Measurements from ENCODE around the gene ZSCAN26. TPM values are rescaled to one million over a fixed set of nuclear protein-coding genes. Genes with fewer than 3 reads are reported as not detected.

ZSCAN26 gene
- total and polyA plus RNA-seq, 2 donors from 2014 or later: 11.8 to 17.2 TPM

GRCh38 chr6:28226460-28226859, 40.5 kb upstream of the ZSCAN26 start:
- Histone ChIP-seq H3K4me3 (ENCODE audit: low read length in 3 of 3) (peak overlapping the region in 1 of 3 donors; percentile 81), H3K9me3 (ENCODE audit: control insufficient read depth in 2 of 3, insufficient read depth in 1 of 3, low read length in 3 of 3) (no peaks in the 10 kb centered on the region), H3K27me3 (ENCODE audit: control insufficient read depth, insufficient read depth, low read length) (peaks cover 5% of the 10 kb centered on the region), H3K27ac (ENCODE audit: low read depth in 2 of 2, low read length in 2 of 2) (no peak overlapping the region), H3K9ac (ENCODE audit: low read length in 3 of 3) (no peak overlapping the region), H3K36me3 (ENCODE audit: control insufficient read depth in 2 of 3, insufficient read depth in 3 of 3, low read length in 3 of 3) (peaks cover 11 to 25% (median 19%) of the 10 kb centered on the region in 3 donors), H3K4me1 (ENCODE audit: control insufficient read depth in 2 of 3, insufficient read depth in 2 of 3, low read depth in 1 of 3, low read length in 3 of 3) (no peaks in the 10 kb centered on the region)
- intact Hi-C loops (cut with DNase I): no loop called here
- DNase-seq: no peak
- no peak for TF ChIP-seq CTCF (IDR thresholded peaks at IDR 0.05; ENCODE audit: borderline replicate concordance, extremely low read depth, insufficient read depth)
- no peak for FAIRE-seq

DNA sequence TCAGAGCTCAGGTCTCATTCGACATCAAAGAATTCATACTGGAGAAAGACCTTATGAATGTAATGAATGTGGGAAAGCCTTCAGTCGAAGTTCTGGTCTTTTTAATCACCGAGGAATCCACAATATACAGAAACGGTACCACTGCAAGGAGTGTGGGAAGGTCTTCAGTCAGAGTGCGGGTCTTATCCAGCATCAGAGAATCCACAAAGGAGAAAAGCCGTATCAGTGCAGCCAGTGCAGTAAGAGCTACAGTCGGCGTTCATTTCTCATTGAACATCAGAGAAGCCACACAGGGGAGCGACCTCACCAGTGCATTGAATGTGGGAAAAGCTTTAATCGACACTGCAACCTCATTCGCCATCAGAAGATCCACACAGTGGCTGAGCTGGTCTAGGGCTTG, 34.2 kb upstream of the ZSCAN26 start:
- DNase-seq: no peak
- Histone ChIP-seq H3K36me3 (ENCODE audit: control insufficient read depth in 2 of 3, insufficient read depth in 3 of 3, low read length in 3 of 3) (peaks cover 13 to 33% (median 18%) of the 10 kb centered on the region in 3 donors), H3K27me3 (ENCODE audit: control insufficient read depth, insufficient read depth, low read length) (no peaks in the 10 kb centered on the region), H3K9ac (ENCODE audit: low read length in 3 of 3) (no peak overlapping the region), H3K9me3 (ENCODE audit: control insufficient read depth in 2 of 3, insufficient read depth in 1 of 3, low read length in 3 of 3) (no peaks in the 10 kb centered on the region), H3K4me1 (ENCODE audit: control insufficient read depth in 2 of 3, insufficient read depth in 2 of 3, low read depth in 1 of 3, low read length in 3 of 3) (no peaks in the 10 kb centered on the region), H3K27ac (ENCODE audit: low read depth in 2 of 2, low read length in 2 of 2) (no peak overlapping the region), H3K4me3 (ENCODE audit: low read length in 3 of 3) (no peak overlapping the region)
- FAIRE-seq: no peak
- intact Hi-C loops (cut with DNase I): no loop called here
- no peak for TF ChIP-seq CTCF (IDR thresholded peaks at IDR 0.05; ENCODE audit: borderline replicate concordance, extremely low read depth, insufficient read depth)

GRCh38 chr6:28235912-28236452, 31.0 kb upstream of the ZSCAN26 start:
- no peak for TF ChIP-seq CTCF (IDR thresholded peaks at IDR 0.05; ENCODE audit: borderline replicate concordance, extremely low read depth, insufficient read depth)
- peaks cover 3 to 11% (median 4%) of the 10 kb centered on the region in 3 donors for H3K36me3 ChIP-seq (ENCODE audit: control insufficient read depth in 2 of 3, insufficient read depth in 3 of 3, low read length in 3 of 3)
- DNase-seq: no peak
- intact Hi-C loops (cut with DNase I): no loop called here
- no peaks in the 10 kb centered on the region for H3K4me1 ChIP-seq (ENCODE audit: control insufficient read depth in 2 of 3, insufficient read depth in 2 of 3, low read depth in 1 of 3, low read length in 3 of 3)
- FAIRE-seq: no peak
- no peaks in the 10 kb centered on the region for H3K9me3 ChIP-seq (ENCODE audit: control insufficient read depth in 2 of 3, insufficient read depth in 1 of 3, low read length in 3 of 3)
- no peak overlapping the region for H3K27ac ChIP-seq (ENCODE audit: low read depth in 2 of 2, low read length in 2 of 2)
- H3K9ac ChIP-seq (ENCODE audit: low read length in 3 of 3): no peak overlapping the region
- H3K4me3 ChIP-seq (ENCODE audit: low read length in 3 of 3): no peak overlapping the region
- H3K27me3 ChIP-seq (ENCODE audit: control insufficient read depth, insufficient read depth, low read length): no peaks in the 10 kb centered on the region

GRCh38 chr6:28239636-28240035, 27.3 kb upstream of the ZSCAN26 start:
- intact Hi-C loops (cut with DNase I): no loop called here
- no peaks in the 10 kb centered on the region for H3K4me1 ChIP-seq (ENCODE audit: control insufficient read depth in 2 of 3, insufficient read depth in 2 of 3, low read depth in 1 of 3, low read length in 3 of 3)
- H3K4me3 ChIP-seq (ENCODE audit: low read length in 3 of 3): no peak overlapping the region
- peaks cover 0 to 2% (median 0%) of the 10 kb centered on the region in 3 donors for H3K36me3 ChIP-seq (ENCODE audit: control insufficient read depth in 2 of 3, insufficient read depth in 3 of 3, low read length in 3 of 3)
- H3K27ac ChIP-seq (ENCODE audit: low read depth in 2 of 2, low read length in 2 of 2): no peak overlapping the region
- DNase-seq (no peak), FAIRE-seq (no peak)
- no peaks in the 10 kb centered on the region for H3K27me3 ChIP-seq (ENCODE audit: control insufficient read depth, insufficient read depth, low read length)
- no peak for TF ChIP-seq CTCF (IDR thresholded peaks at IDR 0.05; ENCODE audit: borderline replicate concordance, extremely low read depth, insufficient read depth)
- H3K9me3 ChIP-seq (ENCODE audit: control insufficient read depth in 2 of 3, insufficient read depth in 1 of 3, low read length in 3 of 3): no peaks in the 10 kb centered on the region
- no peak overlapping the region for H3K9ac ChIP-seq (ENCODE audit: low read length in 3 of 3)
